ENCODE results near the gene ADCY5. TPM values are rescaled to one million over a fixed set of nuclear protein-coding genes. Genes with fewer than 3 reads are reported as not detected.

The ADCY5 gene
- total RNA-seq, 1 donor from 2014 or later = 32.2 TPM

GRCh38 chr3:123444744-123445143 is 4.1 kb downstream of the ADCY5 start:
- Histone ChIP-seq H3K27me3 (peaks cover 4% of the 10 kb centered on the region), H3K4me3 (peak overlapping the region in 1 of 2 donors; percentile 97), H3K27ac (peak overlapping the region; percentile 79 to 96), H3K4me1 (peaks cover 0 to 20% of the 10 kb centered on the region in 2 donors), H3K36me3 (no peaks in the 10 kb centered on the region), H3K9me3 (no peaks in the 10 kb centered on the region)
- no peak for DNase-seq (ENCODE audit: low spot score in 2 of 2)
- intact Hi-C loops (cut with DNase I) = loop anchor here (1.0 to 5.0 kb wide), 3 partner anchors 32 to 115 kb away; no protein-coding TSS in a partner anchor
- TF ChIP-seq CTCF (IDR thresholded peaks at IDR 0.05) = peak in 1 of 3 experiments; percentile 36

- no peaks in the 10 kb centered on the region for H3K36me3 ChIP-seq
- peak overlapping the region in 1 of 2 donors; percentile 97 for H3K4me3 ChIP-seq
- H3K9me3 ChIP-seq = no peaks in the 10 kb centered on the region
- peak overlapping the region; percentile 79 to 96 for H3K27ac ChIP-seq
- H3K4me1 ChIP-seq = peaks cover 0 to 21% of the 10 kb centered on the region in 2 donors
- no peak for TF ChIP-seq CTCF (IDR thresholded peaks at IDR 0.05)
- DNase-seq (ENCODE audit: low spot score in 2 of 2) = no peak
- peaks cover 4% of the 10 kb centered on the region for H3K27me3 ChIP-seq
- intact Hi-C loops (cut with DNase I) = no loop called here
Observed at GRCh38 chr3:123444023-123444422, 4.9 kb downstream of the ADCY5 start.

- Histone ChIP-seq H3K27me3 (peaks cover 4% of the 10 kb centered on the region), H3K36me3 (no peaks in the 10 kb centered on the region), H3K4me1 (peaks cover 4 to 21% of the 10 kb centered on the region in 2 donors), H3K4me3 (peak overlapping the region in 1 of 2 donors; percentile 97), H3K27ac (peak overlapping the region; percentile 48 to 96), H3K9me3 (no peaks in the 10 kb centered on the region)
- DNase-seq (ENCODE audit: low spot score in 2 of 2) = no peak
- intact Hi-C loops (cut with DNase I) = no loop called here
- no peak for TF ChIP-seq CTCF (IDR thresholded peaks at IDR 0.05)
Observed at GRCh38 chr3:123442908-123443307, 6.0 kb downstream of the ADCY5 start.

- Histone ChIP-seq H3K27me3 (peaks cover under 1% of the 10 kb centered on the region), H3K9me3 (no peaks in the 10 kb centered on the region), H3K27ac (peak overlapping the region; percentile 48 to 96), H3K4me3 (no peak overlapping the region), H3K4me1 (peaks cover 4 to 21% of the 10 kb centered on the region in 2 donors), H3K36me3 (no peaks in the 10 kb centered on the region)
- intact Hi-C loops (cut with DNase I) = no loop called here
- no peak for DNase-seq (ENCODE audit: low spot score in 2 of 2)
- no peak for TF ChIP-seq CTCF (IDR thresholded peaks at IDR 0.05)
Observed at GRCh38 chr3:123442125-123442524, 6.8 kb downstream of the ADCY5 start.

GRCh38 chr3:123439806-123440580 is 8.9 kb downstream of the ADCY5 start:
- peak overlapping the region; percentile 53 to 96 for H3K27ac ChIP-seq
- intact Hi-C loops (cut with DNase I) = no loop called here
- DNase-seq (ENCODE audit: low spot score in 2 of 2) = no peak
- no peaks in the 10 kb centered on the region for H3K36me3 ChIP-seq
- peaks cover 4 to 17% of the 10 kb centered on the region in 2 donors for H3K4me1 ChIP-seq
- no peaks in the 10 kb centered on the region for H3K27me3 ChIP-seq
- no peak for TF ChIP-seq CTCF (IDR thresholded peaks at IDR 0.05)
- H3K9me3 ChIP-seq = no peaks in the 10 kb centered on the region
- H3K4me3 ChIP-seq = no peak overlapping the region
